GM23338 (cell line): ENCODE measurements around the gene PLPP4. TPM values are rescaled to one million over a fixed set of nuclear protein-coding genes. Genes with fewer than 3 reads are reported as not detected.

Experiments
- ATAC-seq: fragments of 200-7000 bp; cut with Tn5 transposase; 3 replicates; pipeline ENCODE4 v1.9.1; 2020
- DNase-seq: peaks from one replicate; pipeline ENCODE4 v3.0.0-alpha.2; 2015; ENCODE audit warnings: low spot score
- H2AFZ ChIP-seq: fragments of 200-600 bp; sonication (generic); 2 replicates; pipeline ENCODE4 v1.8.0; 2016; ENCODE audit warnings: antibody characterized with exemption, mild to moderate bottlenecking, moderate library complexity
- H3F3A ChIP-seq: fragments of 200-600 bp; sonication (generic); replicated peaks from 2 replicates; pipeline ENCODE4 v1.8.0; 2017; ENCODE audit warnings: antibody characterized with exemption, mixed run types, low read depth
- H3K27ac ChIP-seq: fragments of 200-600 bp; sonication (generic); 2 replicates; pipeline ENCODE4 v1.6.1; 2016; ENCODE audit warnings: low read depth
- H3K27me3 ChIP-seq: fragments of 200-600 bp; sonication (generic); 2 replicates; pipeline ENCODE4 v1.8.0; 2016; ENCODE audit warnings: mild to moderate bottlenecking, mixed run types, moderate library complexity; ENCODE audit not compliant: insufficient read depth
- H3K36me3 ChIP-seq: fragments of 200-600 bp; sonication (generic); 2 replicates; pipeline ENCODE4 v1.8.0; 2016; ENCODE audit warnings: mild to moderate bottlenecking; ENCODE audit not compliant: insufficient read depth
- H3K4me1 ChIP-seq: fragments of 200-600 bp; sonication (generic); 2 replicates; pipeline ENCODE4 v1.8.0; 2016; ENCODE audit warnings: mild to moderate bottlenecking, moderate library complexity; ENCODE audit not compliant: insufficient read depth
- H3K4me2 ChIP-seq: fragments of 200-600 bp; sonication (generic); 2 replicates; pipeline ENCODE4 v1.7.1; 2017; ENCODE audit warnings: mixed run types
- H3K4me3 ChIP-seq: fragments of 200-600 bp; sonication (generic); 2 replicates; pipeline ENCODE4 v1.6.1; 2016; ENCODE audit warnings: mixed run types
- H3K79me2 ChIP-seq: fragments of 200-600 bp; sonication (generic); replicated peaks from 2 replicates; pipeline ENCODE4 v1.8.0; 2017; ENCODE audit warnings: mild to moderate bottlenecking; ENCODE audit not compliant: insufficient read depth
- H3K9me2 ChIP-seq: fragments of 200-600 bp; sonication (generic); 2 replicates; pipeline ENCODE4 v1.8.0; 2017; ENCODE audit not compliant: insufficient read depth
- H4K20me1 ChIP-seq: fragments of 200-600 bp; sonication (generic); replicated peaks from 2 replicates; pipeline ENCODE4 v1.8.0; 2017; ENCODE audit warnings: mild to moderate bottlenecking; ENCODE audit not compliant: insufficient read depth
- H3K27ac Mint-ChIP-seq: 2 replicates; pipeline ENCODE4 v1.8.0; 2020; ENCODE audit warnings: inconsistent platforms, mild to moderate bottlenecking, moderate library complexity, mixed read lengths
- H3K27me3 Mint-ChIP-seq: 3 replicates; pipeline ENCODE4 v1.8.0; 2022; ENCODE audit warnings: low read depth, mild to moderate bottlenecking, moderate library complexity, mixed read lengths, inconsistent platforms; ENCODE audit not compliant: insufficient read depth, poor library complexity
- H3K36me3 Mint-ChIP-seq: 3 replicates; pipeline ENCODE4 v1.8.0; 2021; ENCODE audit warnings: low read depth, mild to moderate bottlenecking, inconsistent platforms, moderate library complexity, mixed read lengths
- H3K4me1 Mint-ChIP-seq: 3 replicates; pipeline ENCODE4 v1.8.0; 2020; ENCODE audit warnings: mild to moderate bottlenecking, inconsistent platforms, mixed read lengths
- H3K4me3 Mint-ChIP-seq: 3 replicates; pipeline ENCODE4 v1.8.0; 2021; ENCODE audit warnings: moderate library complexity, mild to moderate bottlenecking, inconsistent platforms, mixed read lengths
- H3K9me3 Mint-ChIP-seq: 3 replicates; pipeline ENCODE4 v1.8.0; 2020; ENCODE audit warnings: moderate library complexity, mild to moderate bottlenecking, inconsistent platforms, mixed read lengths
- CREB1 ChIP-seq: fragments of 250-450 bp; sonication (Bioruptor Pico); IDR thresholded peaks from 2 replicates; pipeline ENCODE4 v1.5.0; 2020; ENCODE audit warnings: low read depth, mild to moderate bottlenecking, moderate library complexity
- CTCF ChIP-seq, 2 experiments: fragments of 200-600 bp in 1 of 2; sonication (generic) in 1 of 2; conservative IDR thresholded peaks; 2 replicates each; pipeline versions ENCODE4 v1.5.1 to v1.6.1; 2016 to 2017; ENCODE audit warnings: antibody characterized with exemption in 2 of 2, low read depth in 2 of 2, mild to moderate bottlenecking in 2 of 2, moderate library complexity in 1 of 2
- ETS1 ChIP-seq: IDR thresholded peaks from 2 replicates; pipeline ENCODE4 v1.6.1; 2016; ENCODE audit warnings: antibody characterized with exemption
- EZH2 ChIP-seq: fragments of 200-600 bp; sonication (generic); IDR thresholded peaks from one replicate; pipeline ENCODE4 v1.8.0; 2017; ENCODE audit warnings: antibody characterized with exemption, mild to moderate bottlenecking, low read depth; ENCODE audit not compliant: unreplicated experiment
- EZH2phosphoT487 ChIP-seq: fragments of 200-600 bp; sonication (generic); IDR thresholded peaks from one replicate; pipeline ENCODE4 v1.8.1; 2018; ENCODE audit warnings: antibody characterized with exemption; ENCODE audit not compliant: unreplicated experiment
- JUNB ChIP-seq: IDR thresholded peaks from one replicate; pipeline ENCODE4 v1.6.1; 2016; ENCODE audit warnings: antibody characterized with exemption; ENCODE audit not compliant: unreplicated experiment
- NANOG ChIP-seq: IDR thresholded peaks from 2 replicates; pipeline ENCODE4 v1.6.1; 2016; ENCODE audit warnings: antibody characterized with exemption, borderline replicate concordance
- POLR2AphosphoS5 ChIP-seq: IDR thresholded peaks from 2 replicates; pipeline ENCODE4 v1.6.1; 2016; ENCODE audit warnings: antibody characterized with exemption, low read depth
- REST ChIP-seq: IDR thresholded peaks from one replicate; pipeline ENCODE4 v1.6.1; 2018; ENCODE audit warnings: antibody characterized with exemption; ENCODE audit not compliant: unreplicated experiment
- STAT1 ChIP-seq: IDR thresholded peaks from one replicate; pipeline ENCODE4 v1.6.1; 2016; ENCODE audit warnings: antibody characterized with exemption; ENCODE audit not compliant: unreplicated experiment
- ZNF114 ChIP-seq: fragments of 250-450 bp; sonication (Bioruptor Pico); IDR thresholded peaks from 2 replicates; pipeline ENCODE4 v1.5.0; 2020; ENCODE audit warnings: mild to moderate bottlenecking, moderate library complexity
- ZNF331 ChIP-seq: fragments of 250-450 bp; sonication (Bioruptor Pico); IDR thresholded peaks from 2 replicates; pipeline ENCODE4 v1.5.0; 2020; ENCODE audit warnings: low read depth, mild to moderate bottlenecking, moderate library complexity
- ZNF462 ChIP-seq: fragments of 250-450 bp; sonication (Bioruptor Pico); IDR thresholded peaks from 2 replicates; pipeline ENCODE4 v1.5.0; 2020; ENCODE audit warnings: mild to moderate bottlenecking, moderate library complexity
- polyA plus RNA-seq: library from polyadenylated mRNA; unstranded; fragments of >200 nt; fragmentation: Nextera tagmentation; extraction: Ambion mirVana; gene quantifications from 2 replicates; pipeline ENCODE4 v1.2.1, GENCODE V29; 2016
- total RNA-seq: library from RNA; depleted of rRNA; stranded (reverse); fragments of >200 nt; shearing (Covaris generic); gene quantifications from 2 replicates; pipeline ENCODE4 v1.2.3, GENCODE V29; 2014

PLPP4 gene
- total and polyA plus RNA-seq, 2 experiments from 2014 or later = 0.24 to 0.31 TPM

- H3K4me1 Mint-ChIP-seq = no peaks in the 10 kb centered on the region
- Histone ChIP-seq H3K9me2 (0 out of 2 replicates have a peak, but pooled peaks cover 4% of the 10 kb centered on the region), H2AFZ (no peak overlapping the region), H4K20me1 (no peaks in the 10 kb centered on the region), H3K27ac (no peak overlapping the region), H3K4me2 (no peak overlapping the region), H3K36me3 (no peaks in the 10 kb centered on the region), H3F3A (no peaks in the 10 kb centered on the region), H3K4me3 (no peak overlapping the region), H3K27me3 (no peaks in the 10 kb centered on the region), H3K79me2 (no peaks in the 10 kb centered on the region), H3K4me1 (no peaks in the 10 kb centered on the region)
- ATAC-seq (no peak), DNase-seq (no peak)
- no peak overlapping the region for H3K27ac Mint-ChIP-seq
- H3K9me3 Mint-ChIP-seq = no peaks in the 10 kb centered on the region
- no peaks in the 10 kb centered on the region for H3K36me3 Mint-ChIP-seq
- TF ChIP-seq JUNB (no peak), EZH2 (no peak), CREB1 (CRISPR knock-in tag) (no peak), POLR2AphosphoS5 (no peak), ZNF114 (CRISPR knock-in tag) (no peak), ZNF331 (CRISPR knock-in tag) (no peak), ZNF462 (CRISPR knock-in tag) (no peak), EZH2phosphoT487 (no peak), NANOG (no peak), REST (no peak), STAT1 (no peak), ETS1 (no peak), CTCF (conservative IDR thresholded peaks at IDR 0.05; ENCODE audit: low read depth in 2 of 2) (no peak)
- H3K27me3 Mint-ChIP-seq = no peaks in the 10 kb centered on the region
- H3K4me3 Mint-ChIP-seq = no peak overlapping the region
These were observed 24.8 kb upstream of the PLPP4 start for GRCh38 chr10:120432209-120432608.
